Uterus (tissue), 2 donors: Measurements from ENCODE around the gene MASP1.

Experiments used
- CTCF ChIP-seq, 4 experiments: fragments of 200-600 bp in 2 of 4; fragments of 450-650 bp in 2 of 4; sonication (generic) in 2 of 4; IDR thresholded peaks; one replicate each; pipeline ENCODE4 v1.5.1; 2016 to 2019; ENCODE audit warnings: antibody characterized with exemption in 4 of 4, mild to moderate bottlenecking in 2 of 4, moderate library complexity in 1 of 4
- POLR2A ChIP-seq, 2 donors: fragments of 450-650 bp; IDR thresholded peaks; one replicate each; pipeline ENCODE4 v1.6.1; 2016; ENCODE audit warnings: antibody characterized with exemption in 2 of 2, mild to moderate bottlenecking in 1 of 2, moderate library complexity in 1 of 2

- TF ChIP-seq CTCF (IDR thresholded peaks at IDR 0.05) = no peak
- TF ChIP-seq POLR2A (IDR thresholded peaks at IDR 0.05) = no peak
Observed at GRCh38 chr3:187193181-187193580, 98.4 kb downstream of the MASP1 start.
